Keratinocyte (primary cell): ENCODE data around the gene ADAMTS13. TPM values are rescaled to one million over a fixed set of nuclear protein-coding genes. Genes with fewer than 3 reads are reported as not detected.

Source experiments
- DNase-seq: peaks from one replicate; pipeline ENCODE4 v3.0.0-alpha.2; 2011; ENCODE audit warnings: low read depth, missing footprints, low spot score
- FAIRE-seq: peaks from 2 replicates; lab custom pipeline; 2011; peaks lifted over from hg19 to GRCh38; lab: Jason Lieb, UNC
- H2AFZ ChIP-seq: 2 replicates; pipeline ENCODE4 v1.6.0; 2012; ENCODE audit warnings: low read length, control low read depth, inconsistent platforms; ENCODE audit not compliant: control insufficient read depth
- H3K27ac ChIP-seq: 2 replicates; pipeline ENCODE4 v1.5.1; 2011; ENCODE audit warnings: low read length; ENCODE audit not compliant: control insufficient read depth, insufficient read depth
- H3K27me3 ChIP-seq: 3 replicates; pipeline ENCODE4 v1.6.0; 2011; ENCODE audit warnings: low read length; ENCODE audit not compliant: control insufficient read depth, insufficient read depth; ENCODE audit errors: extremely low read depth
- H3K36me3 ChIP-seq, 2 experiments: 2 replicates in 1 of 2; 3 replicates in 1 of 2; pipeline ENCODE4 v1.5.1; 2011; ENCODE audit warnings: low read length in 2 of 2, mild to moderate bottlenecking in 1 of 2; ENCODE audit not compliant: control insufficient read depth in 2 of 2, insufficient read depth in 2 of 2; ENCODE audit errors: extremely low read depth in 1 of 2
- H3K4me1 ChIP-seq: 3 replicates; pipeline ENCODE4 v1.5.1; 2011; ENCODE audit warnings: low read length; ENCODE audit not compliant: control insufficient read depth, insufficient read depth; ENCODE audit errors: extremely low read depth
- H3K4me2 ChIP-seq: 3 replicates; pipeline ENCODE4 v1.6.0; 2011; ENCODE audit warnings: low read depth, low read length; ENCODE audit not compliant: control insufficient read depth, insufficient read depth; ENCODE audit errors: extremely low read depth
- H3K4me3 ChIP-seq, 3 experiments: fragments of 200-600 bp in 1 of 3; sonication (generic) in 1 of 3; 2 replicates in 2 of 3; 3 replicates in 1 of 3; pipeline ENCODE4 v1.5.1; 2011 to 2016; ENCODE audit warnings: low read length in 3 of 3, mild to moderate bottlenecking in 3 of 3, control low read depth in 2 of 3, inconsistent platforms in 1 of 3, low read depth in 1 of 3, mixed read lengths in 1 of 3, mixed run types in 1 of 3, moderate library complexity in 1 of 3; ENCODE audit not compliant: control insufficient read depth in 2 of 3, insufficient read depth in 2 of 3; ENCODE audit errors: extremely low read depth in 1 of 3
- H3K79me2 ChIP-seq: 2 replicates; pipeline ENCODE4 v1.6.0; 2012; ENCODE audit warnings: low read length; ENCODE audit not compliant: control insufficient read depth, insufficient read depth
- H3K9ac ChIP-seq: 3 replicates; pipeline ENCODE4 v1.6.0; 2011; ENCODE audit warnings: low read length; ENCODE audit not compliant: control insufficient read depth, insufficient read depth; ENCODE audit errors: extremely low read depth
- H3K9me1 ChIP-seq: 3 replicates; pipeline ENCODE4 v1.6.0; 2011; ENCODE audit warnings: low read length; ENCODE audit not compliant: control insufficient read depth, insufficient read depth; ENCODE audit errors: extremely low read depth
- H3K9me3 ChIP-seq: 2 replicates; pipeline ENCODE4 v1.5.1; 2012; ENCODE audit warnings: low read depth, low read length; ENCODE audit not compliant: control insufficient read depth
- H4K20me1 ChIP-seq: 3 replicates; pipeline ENCODE4 v1.6.0; 2011; ENCODE audit warnings: low read length; ENCODE audit not compliant: control insufficient read depth, insufficient read depth; ENCODE audit errors: extremely low read depth
- EZH2 ChIP-seq: IDR thresholded peaks from one replicate; pipeline ENCODE4 v1.6.1; 2012; ENCODE audit warnings: inconsistent platforms, mild to moderate bottlenecking, low read length, moderate library complexity
- dilution Hi-C: fragments of 300-500 bp; cut with MboI; formaldehyde crosslinking; loops from one replicate; pipeline ENCODE4 v1.7.0; 2020; ENCODE audit warnings: low sequenced_read_pairs; ENCODE audit not compliant: extremely low pct_ligation_motif_present
- polyA plus RNA-seq, 5 experiments: library from polyadenylated mRNA; depleted of rRNA in 3 of 5; stranded (reverse) in 3 of 5; stranded (forward) in 1 of 5; unstranded in 1 of 5; fragments of >200 nt; gene quantifications; 1 replicate in 1 of 5; 2 replicates in 3 of 5; 3 replicates in 1 of 5; pipeline versions ENCODE4 v1.2.1 to v1.2.3, GENCODE V29; 2011 to 2012; ENCODE audit warnings: missing spikeins in 2 of 5, low read depth in 1 of 5, low replicate concordance in 1 of 5
- TF ChIP-seq, protein P1 (sequence below), 3 experiments: IDR thresholded peaks in 1 of 3; conservative IDR thresholded peaks in 1 of 3; optimal IDR thresholded peaks in 1 of 3; 2 replicates in 2 of 3; 3 replicates in 1 of 3; pipeline versions ENCODE3 to v1.5.1; 2011; ENCODE audit warnings: low read length in 3 of 3, mild to moderate bottlenecking in 3 of 3, moderate library complexity in 2 of 3, control low read depth in 1 of 3, inconsistent platforms in 1 of 3; ENCODE audit not compliant: insufficient read depth in 2 of 3; ENCODE audit errors: extremely low read depth in 1 of 3

Gene ADAMTS13
- polyA plus RNA-seq, 1 donor (not counting 4 experiments of a cell fraction or from before 2014, with no cell fraction given), result 1.1 TPM

- no peak overlapping the region for H3K4me3 ChIP-seq
Observed at GRCh38 chr9:133470427-133470924, 48.3 kb downstream of the ADAMTS13 start.

GRCh38 chr9:133470988-133471387 lies 48.8 kb downstream of the ADAMTS13 start:
- dilution Hi-C loops, result no loop called here
- no peaks in the 10 kb centered on the region for H3K79me2 ChIP-seq
- no peak overlapping the region for H3K4me3 ChIP-seq
- no peak overlapping the region for H3K4me2 ChIP-seq
- DNase-seq (no peak), FAIRE-seq (no peak)
- H3K9me1 ChIP-seq, result no peaks in the 10 kb centered on the region
- no peaks in the 10 kb centered on the region for H3K27me3 ChIP-seq
- H3K9ac ChIP-seq, result no peak overlapping the region
- TF ChIP-seq, protein P1, sequence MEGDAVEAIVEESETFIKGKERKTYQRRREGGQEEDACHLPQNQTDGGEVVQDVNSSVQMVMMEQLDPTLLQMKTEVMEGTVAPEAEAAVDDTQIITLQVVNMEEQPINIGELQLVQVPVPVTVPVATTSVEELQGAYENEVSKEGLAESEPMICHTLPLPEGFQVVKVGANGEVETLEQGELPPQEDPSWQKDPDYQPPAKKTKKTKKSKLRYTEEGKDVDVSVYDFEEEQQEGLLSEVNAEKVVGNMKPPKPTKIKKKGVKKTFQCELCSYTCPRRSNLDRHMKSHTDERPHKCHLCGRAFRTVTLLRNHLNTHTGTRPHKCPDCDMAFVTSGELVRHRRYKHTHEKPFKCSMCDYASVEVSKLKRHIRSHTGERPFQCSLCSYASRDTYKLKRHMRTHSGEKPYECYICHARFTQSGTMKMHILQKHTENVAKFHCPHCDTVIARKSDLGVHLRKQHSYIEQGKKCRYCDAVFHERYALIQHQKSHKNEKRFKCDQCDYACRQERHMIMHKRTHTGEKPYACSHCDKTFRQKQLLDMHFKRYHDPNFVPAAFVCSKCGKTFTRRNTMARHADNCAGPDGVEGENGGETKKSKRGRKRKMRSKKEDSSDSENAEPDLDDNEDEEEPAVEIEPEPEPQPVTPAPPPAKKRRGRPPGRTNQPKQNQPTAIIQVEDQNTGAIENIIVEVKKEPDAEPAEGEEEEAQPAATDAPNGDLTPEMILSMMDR (optimal IDR thresholded peaks at IDR 0.05 in 1 of 3, IDR thresholded peaks at IDR 0.05 in 1 of 3, conservative IDR thresholded peaks at IDR 0.05 in 1 of 3; ENCODE audit: extremely low read depth in 1 of 3, insufficient read depth in 2 of 3, low read length in 3 of 3), result no peak
- TF ChIP-seq EZH2, result no peak
- no peak overlapping the region for H3K27ac ChIP-seq
- H4K20me1 ChIP-seq, result peaks cover 3% of the 10 kb centered on the region
- no peaks in the 10 kb centered on the region for H3K9me3 ChIP-seq
- H3K4me1 ChIP-seq, result no peaks in the 10 kb centered on the region
- peaks cover 20 to 31% of the 10 kb centered on the region in 2 experiments for H3K36me3 ChIP-seq
- H2AFZ ChIP-seq, result no peak overlapping the region

More at GRCh38 chr9:133470427-133470924, 48.3 kb downstream of the ADAMTS13 start:
- DNase-seq (no peak), FAIRE-seq (no peak)
- no peak overlapping the region for H2AFZ ChIP-seq
- H3K79me2 ChIP-seq, result no peaks in the 10 kb centered on the region
- no peak overlapping the region for H3K27ac ChIP-seq
- dilution Hi-C loops, result no loop called here
- no peaks in the 10 kb centered on the region for H3K9me1 ChIP-seq
- no peaks in the 10 kb centered on the region for H3K9me3 ChIP-seq
- H3K27me3 ChIP-seq, result no peaks in the 10 kb centered on the region
- H3K9ac ChIP-seq, result no peak overlapping the region
- peaks cover 17 to 28% of the 10 kb centered on the region in 2 experiments for H3K36me3 ChIP-seq
- TF ChIP-seq, protein P1 (optimal IDR thresholded peaks at IDR 0.05 in 1 of 3, IDR thresholded peaks at IDR 0.05 in 1 of 3, conservative IDR thresholded peaks at IDR 0.05 in 1 of 3; ENCODE audit: extremely low read depth in 1 of 3, insufficient read depth in 2 of 3, low read length in 3 of 3), result no peak
- TF ChIP-seq EZH2, result no peak
- H3K4me2 ChIP-seq, result no peak overlapping the region
- H4K20me1 ChIP-seq, result peaks cover 3% of the 10 kb centered on the region
- no peaks in the 10 kb centered on the region for H3K4me1 ChIP-seq
